Measurements from ENCODE around the gene PKDCC.

DNA sequence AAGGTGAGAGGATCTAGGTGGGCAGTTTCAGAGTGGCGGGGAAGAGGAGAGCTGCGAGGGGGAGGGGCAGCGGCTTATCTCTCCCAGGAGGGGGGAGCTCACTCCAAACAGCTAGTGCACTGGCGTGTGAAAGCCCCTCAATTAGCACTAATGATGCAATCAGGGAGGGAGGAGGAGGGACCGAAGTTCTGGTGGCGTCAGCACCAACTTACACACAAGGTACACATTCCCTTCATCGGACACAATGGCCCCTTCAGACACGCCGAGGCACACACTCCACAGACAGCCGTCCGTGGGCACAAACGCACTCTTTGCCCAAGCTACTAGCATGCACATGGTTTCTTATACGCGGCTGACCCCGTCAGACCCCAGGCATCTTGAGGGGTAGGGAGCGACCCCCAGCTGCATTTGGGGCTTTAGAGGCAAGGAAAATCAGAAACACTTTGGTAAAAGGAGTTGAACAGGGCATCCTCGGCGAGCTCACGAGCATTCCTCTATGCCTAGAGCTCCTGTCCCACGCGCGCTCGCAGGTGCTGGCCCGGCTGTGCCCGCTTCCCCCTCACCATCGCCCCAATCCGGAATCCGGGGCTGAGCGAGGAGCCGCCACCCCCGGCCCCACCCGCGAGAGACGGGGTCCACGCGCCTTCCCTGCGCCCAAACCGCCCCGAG is 868 bp upstream of the PKDCC start:
- TF ChIP-seq EZH2 (IDR thresholded peaks at IDR 0.05; ENCODE audit: low read depth), result no peak
- TF ChIP-seq, protein P1, sequence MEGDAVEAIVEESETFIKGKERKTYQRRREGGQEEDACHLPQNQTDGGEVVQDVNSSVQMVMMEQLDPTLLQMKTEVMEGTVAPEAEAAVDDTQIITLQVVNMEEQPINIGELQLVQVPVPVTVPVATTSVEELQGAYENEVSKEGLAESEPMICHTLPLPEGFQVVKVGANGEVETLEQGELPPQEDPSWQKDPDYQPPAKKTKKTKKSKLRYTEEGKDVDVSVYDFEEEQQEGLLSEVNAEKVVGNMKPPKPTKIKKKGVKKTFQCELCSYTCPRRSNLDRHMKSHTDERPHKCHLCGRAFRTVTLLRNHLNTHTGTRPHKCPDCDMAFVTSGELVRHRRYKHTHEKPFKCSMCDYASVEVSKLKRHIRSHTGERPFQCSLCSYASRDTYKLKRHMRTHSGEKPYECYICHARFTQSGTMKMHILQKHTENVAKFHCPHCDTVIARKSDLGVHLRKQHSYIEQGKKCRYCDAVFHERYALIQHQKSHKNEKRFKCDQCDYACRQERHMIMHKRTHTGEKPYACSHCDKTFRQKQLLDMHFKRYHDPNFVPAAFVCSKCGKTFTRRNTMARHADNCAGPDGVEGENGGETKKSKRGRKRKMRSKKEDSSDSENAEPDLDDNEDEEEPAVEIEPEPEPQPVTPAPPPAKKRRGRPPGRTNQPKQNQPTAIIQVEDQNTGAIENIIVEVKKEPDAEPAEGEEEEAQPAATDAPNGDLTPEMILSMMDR (conservative IDR thresholded peaks at IDR 0.05), result no peak
